Left renal cortex interstitium (tissue), 4 donors: ENCODE results near the gene RPP25L. TPM values are rescaled to one million over a fixed set of nuclear protein-coding genes. Genes with fewer than 3 reads are reported as not detected.
A peak's percentile ranks its signal among the peaks of the same experiment; 100 is the strongest.

Experiments
- DNase-seq, 4 donors: peaks; one replicate each; pipeline ENCODE4 v3.0.0-alpha.2; 2013; ENCODE audit warnings: low read depth in 4 of 4, low spot score in 2 of 4, missing footprints in 1 of 4
- polyA plus RNA-seq, 4 donors: library from polyadenylated mRNA; unstranded; fragments of 120-200 nt; gene quantifications; one replicate each; pipeline ENCODE4 v1.2.1, GENCODE V29; 2013; ENCODE audit not compliant: insufficient read length in 4 of 4

Gene RPP25L, protein sequence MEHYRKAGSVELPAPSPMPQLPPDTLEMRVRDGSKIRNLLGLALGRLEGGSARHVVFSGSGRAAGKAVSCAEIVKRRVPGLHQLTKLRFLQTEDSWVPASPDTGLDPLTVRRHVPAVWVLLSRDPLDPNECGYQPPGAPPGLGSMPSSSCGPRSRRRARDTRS
- polyA plus RNA-seq: 10 to 100 TPM; 26.5 to 38.1 (median 30.7) TPM

DNA sequence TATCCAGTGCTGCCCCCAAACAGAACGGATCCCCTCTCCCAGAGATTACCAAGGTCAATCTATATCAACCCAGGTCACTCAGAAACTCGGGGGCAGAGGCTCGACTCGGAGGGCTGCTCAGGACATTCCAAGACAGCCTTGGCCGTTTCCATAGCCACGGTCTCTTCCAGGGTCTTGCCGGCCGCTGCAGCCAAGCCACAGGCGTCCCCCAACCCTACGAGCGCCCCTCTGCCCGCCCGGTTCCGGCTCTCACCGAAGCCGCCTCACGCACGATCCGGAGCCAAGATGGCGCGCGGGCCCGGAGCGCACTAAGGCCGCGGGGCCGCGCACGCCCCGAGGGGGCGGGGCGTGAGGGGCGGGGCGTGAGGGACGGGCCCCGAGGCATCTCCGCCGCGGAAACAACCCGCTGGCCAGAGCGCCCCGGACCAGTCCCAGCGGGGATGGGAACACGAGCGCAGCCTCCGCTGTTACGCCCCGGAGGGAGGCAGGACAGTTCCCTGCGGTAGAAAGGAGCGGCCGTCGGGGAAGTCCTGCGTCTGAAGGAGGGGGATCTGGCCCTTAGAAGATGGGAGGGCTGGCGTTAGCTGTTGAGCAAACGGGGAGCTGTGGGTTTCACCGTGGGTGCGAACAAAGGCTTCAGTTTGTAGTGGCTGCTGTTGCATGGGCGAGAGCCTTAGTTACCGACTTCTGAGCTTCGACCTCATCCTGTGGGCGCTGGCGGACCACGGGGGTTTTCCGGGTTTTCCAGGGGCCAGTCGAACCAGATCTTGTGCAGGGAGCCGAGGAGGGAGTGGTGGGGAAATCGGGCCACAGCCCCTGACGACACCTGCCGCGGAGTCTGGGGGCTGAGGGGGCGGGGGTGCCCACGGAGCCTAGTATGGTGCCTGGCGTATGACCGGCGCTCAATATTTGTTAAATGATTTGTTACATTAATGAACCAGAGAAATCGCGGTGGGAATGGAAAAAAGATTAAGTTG, at the start of gene RPP25L:
Gene RPP25L (minus strand): TSS at position 287 of the 977 bp plus-strand sequence. CDS start 801 bp downstream, outside the sequence.
- peak in 2 of 4 donors; percentile 66 to 78 for DNase-seq

DNA sequence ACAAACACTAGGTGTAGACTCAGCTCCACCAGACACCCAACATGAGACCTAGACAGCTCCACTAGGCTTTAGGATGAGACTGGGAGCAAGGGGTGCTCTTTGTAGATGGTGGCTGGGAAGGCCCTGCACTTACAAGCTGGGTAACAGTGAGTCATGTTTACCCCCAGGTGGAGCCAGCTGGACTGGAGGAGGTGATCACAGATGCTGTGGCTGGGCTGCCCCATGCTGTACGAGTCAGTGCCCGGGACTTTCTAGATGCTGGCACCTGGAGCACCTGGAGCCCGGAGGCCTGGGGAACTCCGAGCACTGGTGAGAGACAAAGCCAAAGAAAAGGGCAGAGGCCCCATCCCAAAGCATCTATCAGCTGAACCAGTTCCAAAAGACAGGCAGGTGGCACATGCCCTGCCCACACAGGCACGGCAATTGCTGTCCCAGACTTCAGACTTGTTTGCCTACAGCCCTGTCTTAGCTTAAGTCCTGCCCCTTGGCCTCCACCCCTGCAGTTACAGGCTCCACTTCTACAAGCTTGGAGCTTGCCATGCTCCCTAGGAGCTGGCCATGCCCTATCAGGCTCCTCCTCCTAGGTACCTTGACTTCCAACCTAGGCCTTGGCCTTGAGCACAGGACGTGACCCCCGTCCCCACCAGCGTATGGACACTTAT, 47.8 kb upstream of the RPP25L start:
- no peak for DNase-seq

GRCh38 chr9:34658461-34658860, 46.6 kb upstream of the RPP25L start:
- DNase-seq: no peak

- DNase-seq: no peak
Observed at GRCh38 chr9:34656992-34657391, 45.1 kb upstream of the RPP25L start.

DNA sequence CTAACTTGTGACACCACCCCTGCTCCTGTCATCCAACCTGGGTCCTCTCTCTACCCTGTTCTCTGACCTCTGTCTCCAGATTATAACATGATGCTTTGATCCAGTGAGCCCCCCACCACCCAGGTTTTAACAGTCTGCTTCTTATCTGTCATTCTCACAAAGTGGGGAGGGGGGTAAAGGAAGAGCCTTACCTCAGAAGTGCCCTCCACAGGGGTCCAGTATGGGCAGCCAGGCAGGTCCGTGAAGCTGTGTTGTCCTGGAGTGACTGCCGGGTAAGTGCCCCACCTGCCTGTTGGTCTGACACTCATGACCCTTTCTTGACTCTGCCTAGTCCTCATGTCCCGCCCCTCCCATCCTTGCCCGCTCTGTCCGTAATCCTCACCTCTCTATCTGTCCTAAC, 43.5 kb upstream of the RPP25L start:
- DNase-seq: no peak

DNA sequence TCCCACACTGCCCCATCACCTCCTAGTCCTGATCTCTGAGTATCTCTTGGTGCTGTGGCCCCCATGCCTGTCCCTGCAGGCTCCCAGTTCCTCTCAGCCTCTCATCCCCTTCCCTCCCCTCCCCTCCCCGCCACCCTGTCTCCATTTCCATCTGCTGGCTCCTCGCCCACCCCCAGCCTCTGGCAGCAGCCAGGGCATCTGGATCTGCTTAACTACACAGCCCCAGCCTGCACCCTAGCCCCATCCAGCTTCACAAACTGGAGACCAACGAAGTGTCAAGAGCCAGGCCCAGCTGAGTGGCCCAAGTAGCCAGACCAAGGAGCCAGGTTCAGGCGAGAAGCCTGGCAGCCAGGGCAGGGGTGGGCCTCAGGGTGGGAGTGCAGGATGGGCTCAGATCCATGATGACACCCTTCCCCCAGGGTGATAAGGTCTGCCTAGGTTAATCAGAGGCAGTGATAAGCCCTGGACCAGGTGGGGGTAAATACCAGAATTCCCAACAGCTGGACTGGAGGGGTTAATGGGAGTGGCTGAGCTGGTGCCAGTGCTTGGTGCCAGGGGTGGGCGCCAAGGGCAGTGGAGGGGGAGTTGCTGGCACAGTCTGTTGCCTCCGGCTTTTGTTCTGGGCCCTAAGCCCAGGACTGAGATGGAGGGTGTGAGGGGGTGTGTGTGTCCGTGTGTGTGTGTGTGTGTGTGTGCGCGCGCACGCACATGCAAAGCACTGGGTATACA, 42.6 kb upstream of the RPP25L start:
- no peak for DNase-seq

DNA sequence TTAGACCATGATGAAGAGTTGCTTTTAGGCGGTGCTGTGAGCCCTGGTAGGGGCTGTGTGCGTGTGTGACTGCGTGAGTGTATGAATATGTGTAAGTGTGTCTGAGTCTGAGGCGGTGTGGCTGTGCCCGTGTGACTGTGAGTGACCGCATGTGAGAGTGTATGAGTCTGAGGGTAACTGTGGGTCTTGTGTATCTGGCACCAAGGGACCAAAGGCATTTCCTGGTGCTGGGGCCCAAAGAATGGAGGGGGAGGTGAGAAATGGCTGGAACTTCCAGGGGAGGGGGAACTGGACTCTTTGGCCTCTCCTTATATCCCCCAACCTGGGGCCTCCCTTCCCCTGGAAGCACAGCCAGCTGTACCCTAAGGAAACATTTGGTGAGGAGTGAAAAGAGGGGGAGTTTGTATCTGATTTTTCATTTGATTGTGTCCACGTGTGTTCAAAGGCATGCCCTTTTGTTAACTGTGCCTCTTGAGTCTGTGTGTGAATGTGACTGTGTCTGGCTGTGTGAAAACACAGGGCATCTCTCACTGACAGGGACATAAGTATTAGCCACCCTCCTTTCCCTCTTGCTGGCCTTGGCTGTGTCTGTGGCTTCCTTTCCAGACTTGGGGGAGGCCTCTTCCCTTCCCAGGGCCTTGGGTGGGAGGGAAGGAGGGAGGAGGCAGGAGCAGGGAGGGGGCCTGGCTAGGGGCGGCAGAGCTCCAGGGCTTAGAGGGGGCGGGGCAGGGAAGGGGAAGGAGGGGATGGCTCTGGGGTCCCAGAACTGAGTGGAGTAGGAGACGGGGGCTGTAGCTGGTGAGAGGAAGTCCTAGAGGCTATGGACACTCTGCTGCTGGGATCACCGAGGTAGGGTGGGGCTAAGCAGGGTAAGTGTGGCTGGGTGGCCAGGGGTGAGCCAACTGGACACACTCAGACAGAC, 41.5 kb upstream of the RPP25L start:
- DNase-seq: no peak

DNA sequence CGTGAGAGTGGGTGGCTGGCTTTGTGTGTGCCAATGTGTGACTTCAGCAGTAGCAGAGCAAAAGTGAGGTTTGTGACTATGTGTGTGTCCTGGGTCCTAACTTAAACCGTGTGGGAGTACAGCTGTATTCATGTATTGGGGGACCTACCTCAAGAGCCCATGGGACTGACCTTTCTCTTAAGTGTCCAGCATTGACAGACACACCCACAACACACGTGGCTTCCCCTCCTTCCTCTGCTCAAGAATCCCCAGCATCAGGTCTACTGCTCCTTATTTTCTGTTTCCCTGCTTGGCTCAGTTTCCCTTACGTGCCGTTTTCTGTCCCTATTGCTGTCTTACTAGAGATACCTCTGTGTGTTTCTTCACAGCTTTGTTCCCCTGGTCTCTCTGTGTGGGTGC, 40.7 kb upstream of the RPP25L start:
- no peak for DNase-seq

DNA sequence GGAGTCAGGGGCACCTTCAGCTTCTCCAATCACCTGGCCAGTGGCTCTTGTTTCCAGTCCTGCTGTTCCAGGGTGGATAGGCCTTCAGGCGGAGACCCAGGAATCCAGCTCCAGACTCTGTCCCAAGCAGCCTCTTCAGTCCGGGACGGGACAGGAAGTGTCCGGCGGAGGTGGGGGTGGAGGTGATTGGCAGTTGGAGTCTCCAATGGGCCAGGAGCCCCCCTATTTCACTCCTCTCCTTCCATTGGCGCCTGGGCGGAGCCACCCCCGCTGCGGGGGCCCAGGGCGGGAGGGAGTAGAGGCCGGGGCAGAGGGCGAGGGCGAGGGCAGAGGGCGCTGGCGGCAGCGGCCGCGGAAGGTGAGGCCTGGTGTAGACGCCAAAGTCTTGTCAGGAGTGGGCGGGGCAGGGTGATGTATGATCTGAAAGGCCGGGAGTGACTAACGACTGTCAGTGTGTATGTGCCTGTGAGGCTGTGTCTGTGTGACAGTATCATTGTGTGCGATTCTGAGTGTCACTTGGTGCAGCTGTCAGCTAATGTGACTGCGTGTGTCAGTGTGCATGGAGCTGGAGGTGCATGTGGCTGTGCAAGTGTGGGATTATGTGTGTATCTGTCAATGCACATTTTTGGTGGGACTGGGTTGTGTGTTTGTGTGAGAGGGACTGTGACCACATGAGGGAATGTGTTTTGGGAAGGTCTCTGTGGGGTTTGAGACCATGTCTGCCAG, 40.1 kb upstream of the RPP25L start, which contains the start of gene IL11RA:
Gene IL11RA (plus strand): TSS at position 310 of the 726 bp plus-strand sequence. CDS start 3,033 bp downstream, outside the sequence.
- DNase-seq: peak in 1 of 4 donors; percentile 77

- no peak for DNase-seq
Observed at GRCh38 chr9:34651321-34651720, 39.4 kb upstream of the RPP25L start.

DNA sequence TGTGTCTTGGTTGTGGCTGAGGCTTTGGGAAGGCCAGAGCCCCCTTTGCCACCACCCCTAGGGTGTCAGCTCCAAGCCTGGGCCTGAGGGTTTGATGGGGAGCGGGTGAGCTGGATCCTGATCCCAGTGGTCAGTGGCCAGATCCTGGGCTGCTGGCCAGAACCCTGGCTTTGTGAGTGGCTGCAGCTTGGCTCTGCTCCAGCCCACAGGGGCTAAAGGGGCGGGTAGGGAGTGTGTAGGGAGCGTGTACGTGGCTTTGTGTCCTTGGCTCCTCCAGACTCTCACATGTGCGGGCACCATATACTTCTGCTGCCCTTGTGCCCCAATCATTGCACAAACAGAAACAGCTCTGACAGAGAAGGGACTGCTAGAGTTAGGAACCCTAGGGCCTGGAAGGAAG, 38.9 kb upstream of the RPP25L start:
- no peak for DNase-seq

- DNase-seq: no peak
Observed at GRCh38 chr9:34648673-34649072, 36.8 kb upstream of the RPP25L start.

- no peak for DNase-seq
Observed at GRCh38 chr9:34647651-34648050, 35.8 kb upstream of the RPP25L start.

GRCh38 chr9:34647084-34647403, 35.1 kb upstream of the RPP25L start:
- DNase-seq: no peak

DNA sequence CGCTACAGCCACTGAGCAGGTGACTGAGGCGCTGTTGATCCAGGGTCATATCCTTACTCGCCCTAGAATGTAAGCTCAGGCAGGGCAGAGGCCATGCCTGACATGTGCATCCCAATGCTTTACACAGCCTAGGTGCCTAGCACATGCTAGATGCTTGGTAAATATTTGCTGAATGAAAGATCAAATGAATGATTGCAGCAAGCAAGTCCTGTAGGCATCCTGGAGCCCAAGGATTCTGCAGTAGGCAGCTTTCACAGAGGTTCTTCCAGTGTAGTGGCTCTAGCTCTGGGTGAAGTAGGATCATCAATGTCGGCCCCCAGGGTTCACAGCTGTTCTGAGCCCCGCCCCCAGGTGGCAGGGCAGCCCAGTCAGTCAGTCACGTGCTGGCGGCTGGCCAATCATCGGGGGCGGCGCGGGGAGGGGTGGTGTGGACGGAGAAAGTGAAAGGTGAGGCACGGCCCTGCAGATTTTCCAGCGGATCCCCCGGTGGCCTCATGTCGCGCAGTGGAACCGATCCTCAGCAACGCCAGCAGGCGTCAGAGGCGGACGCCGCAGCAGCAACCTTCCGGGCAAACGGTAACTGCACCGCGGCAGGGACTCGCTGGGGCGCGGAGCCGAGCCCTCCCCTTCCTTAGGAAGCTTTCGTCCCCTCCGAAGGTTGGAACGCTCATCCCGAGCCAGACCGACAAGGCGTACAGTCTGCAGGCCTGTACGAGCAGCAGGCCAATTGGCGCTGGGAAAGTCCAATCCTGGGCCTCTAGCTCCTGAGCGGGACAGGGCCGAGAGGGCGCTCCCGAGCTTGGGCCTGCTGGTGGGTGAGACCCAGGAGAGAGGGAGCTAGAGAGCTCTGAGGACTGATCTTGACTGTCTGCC, 34.5 kb upstream of the RPP25L start, which contains the start of gene GALT:
Gene GALT (plus strand): TSS at position 465 of the 873 bp plus-strand sequence. CDS start 30 bp downstream, at position 495.
- DNase-seq: peak in 3 of 4 donors; percentile 73 to 89 (median 85)

- no peak for DNase-seq
Observed at GRCh38 chr9:34644766-34645314, 32.9 kb upstream of the RPP25L start.

- no peak for DNase-seq
Observed at GRCh38 chr9:34642679-34643078, 30.8 kb upstream of the RPP25L start.
